T-helper 1 cell treated with Interleukin-12 subunit alpha and Interleukin-12 subunit beta and Interleukin-4 antibody, amounts not matched to agents 30 μg/mL and 1 μg/mL, for 36 hours (primary cell): ENCODE results near the gene DNAAF9.
A peak's percentile ranks its signal among the peaks of the same experiment; 100 is the strongest.
"Not testable (repeated sequence)": the region's sequence is repeated elsewhere in the genome, so short reads cannot be mapped to it uniquely, and the experiment has no call there.

Experiments
- H3K27ac Mint-ChIP-seq: one replicate; pipeline ENCODE4 v1.8.0; 2021; ENCODE audit warnings: mild to moderate bottlenecking, mixed read lengths
- H3K27me3 Mint-ChIP-seq: one replicate; pipeline ENCODE4 v1.8.0; 2021; ENCODE audit warnings: low read depth, mixed read lengths
- H3K36me3 Mint-ChIP-seq: one replicate; pipeline ENCODE4 v1.8.0; 2021; ENCODE audit warnings: low read depth, mixed read lengths
- H3K4me1 Mint-ChIP-seq: one replicate; pipeline ENCODE4 v1.8.0; 2021; ENCODE audit warnings: low read depth, mixed read lengths
- H3K4me3 Mint-ChIP-seq: one replicate; pipeline ENCODE4 v1.8.0; 2021; ENCODE audit warnings: mild to moderate bottlenecking, moderate library complexity, mixed read lengths
- H3K9me3 Mint-ChIP-seq: one replicate; pipeline ENCODE4 v1.8.0; 2021; ENCODE audit warnings: mixed read lengths

Gene DNAAF9

GRCh38 chr20:3423126-3423525 is 15.7 kb upstream of the DNAAF9 start:
- Mint-ChIP-seq H3K27me3 (peaks cover 12% of the 10 kb centered on the region), H3K27ac (no peak overlapping the region), H3K4me1 (peaks cover 9% of the 10 kb centered on the region), H3K9me3 (no peaks in the 10 kb centered on the region), H3K4me3 (no peak overlapping the region), H3K36me3 (peaks cover 7% of the 10 kb centered on the region)

GRCh38 chr20:3421985-3422384 is 14.5 kb upstream of the DNAAF9 start:
- no peak overlapping the region for H3K4me3 Mint-ChIP-seq
- H3K9me3 Mint-ChIP-seq: no peaks in the 10 kb centered on the region
- peaks cover 7% of the 10 kb centered on the region for H3K36me3 Mint-ChIP-seq
- peaks cover 12% of the 10 kb centered on the region for H3K27me3 Mint-ChIP-seq
- H3K4me1 Mint-ChIP-seq: peaks cover 9% of the 10 kb centered on the region
- no peak overlapping the region for H3K27ac Mint-ChIP-seq

DNA sequence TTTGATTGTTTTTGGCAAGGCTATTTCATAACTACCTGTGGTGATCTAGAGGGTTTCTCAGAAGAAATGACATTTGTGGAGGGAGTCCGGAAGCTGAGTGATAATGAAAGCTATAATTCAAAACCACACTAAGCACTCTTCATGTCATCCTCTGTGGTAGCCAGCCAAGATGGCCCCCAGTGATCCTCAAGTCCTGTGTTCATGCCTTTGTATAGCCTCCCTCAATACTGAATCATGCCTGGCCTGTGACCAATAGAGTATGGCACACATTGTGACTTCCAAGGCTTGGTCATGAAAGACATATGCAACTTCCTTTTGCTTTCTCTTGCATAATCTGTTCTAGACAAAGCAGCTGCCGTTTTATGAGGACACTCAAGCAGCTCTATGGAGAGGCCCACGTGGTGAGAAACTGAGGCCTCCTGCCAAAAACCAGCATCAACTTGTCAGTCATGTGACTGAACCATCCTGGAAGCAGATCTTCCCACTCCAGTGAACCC is 12.8 kb upstream of the DNAAF9 start:
- peaks cover 6% of the 10 kb centered on the region for H3K9me3 Mint-ChIP-seq
- H3K4me3 Mint-ChIP-seq: peak overlapping the region; percentile 6
- peaks cover 9% of the 10 kb centered on the region for H3K4me1 Mint-ChIP-seq
- peaks cover 9% of the 10 kb centered on the region for H3K36me3 Mint-ChIP-seq
- peaks cover 12% of the 10 kb centered on the region for H3K27me3 Mint-ChIP-seq
- H3K27ac Mint-ChIP-seq: peak overlapping the region; percentile 87

DNA sequence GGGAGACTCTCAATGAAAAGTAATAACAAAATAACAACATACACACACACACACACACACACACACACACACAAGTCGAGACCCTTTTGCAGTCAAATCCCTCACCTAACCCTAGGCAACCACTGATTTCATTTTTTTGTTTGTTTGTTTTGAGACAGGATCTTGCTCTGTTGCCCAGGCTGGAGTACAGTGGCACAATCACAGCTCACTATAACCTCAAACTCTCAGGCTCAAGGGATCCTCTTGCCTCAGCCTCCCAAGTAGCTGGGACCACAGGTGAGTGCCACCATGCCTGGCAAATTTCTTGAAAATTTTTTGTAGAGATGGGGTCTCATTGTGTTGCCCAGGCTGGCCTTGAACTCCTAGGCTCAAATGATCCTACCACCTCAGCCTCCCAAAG is 10.7 kb upstream of the DNAAF9 start:
- not testable (repeated sequence) for H3K36me3 Mint-ChIP-seq, H3K27me3 Mint-ChIP-seq, H3K27ac Mint-ChIP-seq, H3K4me3 Mint-ChIP-seq, H3K4me1 Mint-ChIP-seq
- H3K9me3 Mint-ChIP-seq: peaks cover 16% of the 10 kb centered on the region

DNA sequence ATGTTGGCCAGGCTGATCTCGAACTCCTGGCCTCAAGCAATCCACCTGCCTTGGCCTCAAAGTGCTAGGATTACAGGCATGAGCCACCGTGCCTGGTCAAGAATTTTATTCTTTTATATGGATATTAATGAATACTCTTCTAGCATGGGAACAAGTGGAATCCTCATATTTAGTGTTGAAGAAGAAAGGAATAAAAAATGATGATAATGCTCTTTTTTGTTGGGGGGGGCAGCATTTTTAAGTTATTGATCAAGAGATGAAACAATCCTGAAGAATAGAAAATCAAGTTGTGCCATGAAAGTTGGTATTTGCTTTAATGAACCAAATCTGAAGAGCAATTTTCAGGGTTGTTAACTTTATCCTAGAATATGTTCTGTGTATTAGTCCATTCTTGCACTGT is 6.7 kb upstream of the DNAAF9 start:
- Mint-ChIP-seq H3K36me3 (peaks cover 2% of the 10 kb centered on the region), H3K4me1 (no peaks in the 10 kb centered on the region), H3K4me3 (no peak overlapping the region), H3K27me3 (peaks cover 16% of the 10 kb centered on the region), H3K27ac (no peak overlapping the region), H3K9me3 (peaks cover 16% of the 10 kb centered on the region)

GRCh38 chr20:3413393-3413889 is 6.0 kb upstream of the DNAAF9 start:
- H3K27ac Mint-ChIP-seq: no peak overlapping the region
- peaks cover 4% of the 10 kb centered on the region for H3K4me1 Mint-ChIP-seq
- H3K4me3 Mint-ChIP-seq: no peak overlapping the region
- H3K36me3 Mint-ChIP-seq: peaks cover 4% of the 10 kb centered on the region
- H3K27me3 Mint-ChIP-seq: peaks cover 17% of the 10 kb centered on the region
- H3K9me3 Mint-ChIP-seq: peaks cover 16% of the 10 kb centered on the region

GRCh38 chr20:3412600-3413392 is 5.3 kb upstream of the DNAAF9 start:
- no peak overlapping the region for H3K27ac Mint-ChIP-seq
- peaks cover 22% of the 10 kb centered on the region for H3K27me3 Mint-ChIP-seq
- H3K9me3 Mint-ChIP-seq: peaks cover 16% of the 10 kb centered on the region
- peaks cover 4% of the 10 kb centered on the region for H3K36me3 Mint-ChIP-seq
- H3K4me1 Mint-ChIP-seq: peaks cover 9% of the 10 kb centered on the region
- no peak overlapping the region for H3K4me3 Mint-ChIP-seq

- H3K27me3 Mint-ChIP-seq: peaks cover 35% of the 10 kb centered on the region
- no peak overlapping the region for H3K4me3 Mint-ChIP-seq
- H3K27ac Mint-ChIP-seq: no peak overlapping the region
- peaks cover 1% of the 10 kb centered on the region for H3K36me3 Mint-ChIP-seq
- peaks cover 21% of the 10 kb centered on the region for H3K4me1 Mint-ChIP-seq
- peaks cover 9% of the 10 kb centered on the region for H3K9me3 Mint-ChIP-seq
Measured at GRCh38 chr20:3410464-3410863, 3.0 kb upstream of the DNAAF9 start.

GRCh38 chr20:3409417-3409816 is 1.9 kb upstream of the DNAAF9 start:
- Mint-ChIP-seq H3K27me3 (peaks cover 35% of the 10 kb centered on the region), H3K4me1 (peaks cover 28% of the 10 kb centered on the region), H3K4me3 (peak overlapping the region; percentile 94), H3K9me3 (peaks cover 3% of the 10 kb centered on the region), H3K36me3 (peaks cover 1% of the 10 kb centered on the region), H3K27ac (no peak overlapping the region)

- peak overlapping the region; percentile 94 for H3K4me3 Mint-ChIP-seq
Measured at GRCh38 chr20:3407771-3408637, 535 bp upstream of the DNAAF9 start.

GRCh38 chr20:3406481-3407039 is 909 bp downstream of the DNAAF9 start:
- peaks cover 4% of the 10 kb centered on the region for H3K36me3 Mint-ChIP-seq
- H3K4me3 Mint-ChIP-seq: peak overlapping the region; percentile 85
- peaks cover 28% of the 10 kb centered on the region for H3K4me1 Mint-ChIP-seq
- no peaks in the 10 kb centered on the region for H3K9me3 Mint-ChIP-seq
- H3K27ac Mint-ChIP-seq: peak overlapping the region; percentile 74
- peaks cover 32% of the 10 kb centered on the region for H3K27me3 Mint-ChIP-seq

More at GRCh38 chr20:3407771-3408637, 535 bp upstream of the DNAAF9 start:
- Mint-ChIP-seq H3K36me3 (peaks cover 4% of the 10 kb centered on the region), H3K27me3 (peaks cover 42% of the 10 kb centered on the region), H3K4me1 (peaks cover 28% of the 10 kb centered on the region), H3K27ac (peak overlapping the region; percentile 85), H3K9me3 (no peaks in the 10 kb centered on the region)

GRCh38 chr20:3405696-3406358 is 1.6 kb downstream of the DNAAF9 start:
- no peak overlapping the region for H3K27ac Mint-ChIP-seq

DNA sequence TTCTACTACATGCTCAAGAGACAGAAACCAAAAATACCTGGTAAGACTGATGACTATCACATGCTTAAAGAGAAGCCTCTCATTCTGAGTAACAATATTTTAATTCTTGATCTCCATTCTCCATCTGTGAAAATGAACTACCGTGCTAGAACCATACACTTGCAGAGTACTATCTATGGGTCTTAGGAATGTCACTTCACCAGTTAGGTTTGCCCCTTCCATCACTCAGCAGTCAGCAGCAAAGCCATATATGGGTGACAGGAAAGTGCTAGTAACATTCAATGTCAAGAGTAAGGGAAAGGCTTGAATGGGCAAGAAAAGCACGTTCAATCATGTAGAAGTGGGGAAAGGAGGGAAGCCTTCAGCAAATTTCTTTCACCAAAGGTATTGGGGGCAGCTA is 2.3 kb downstream of the DNAAF9 start:
- Mint-ChIP-seq H3K4me1 (peaks cover 28% of the 10 kb centered on the region), H3K9me3 (no peaks in the 10 kb centered on the region), H3K27me3 (peaks cover 28% of the 10 kb centered on the region), H3K4me3 (no peak overlapping the region), H3K27ac (no peak overlapping the region), H3K36me3 (peaks cover 4% of the 10 kb centered on the region)

More at GRCh38 chr20:3405696-3406358, 1.6 kb downstream of the DNAAF9 start:
- H3K36me3 Mint-ChIP-seq: peaks cover 4% of the 10 kb centered on the region
- peak overlapping the region; percentile 85 for H3K4me3 Mint-ChIP-seq
- H3K9me3 Mint-ChIP-seq: no peaks in the 10 kb centered on the region
- peaks cover 28% of the 10 kb centered on the region for H3K27me3 Mint-ChIP-seq
- H3K4me1 Mint-ChIP-seq: peaks cover 28% of the 10 kb centered on the region

- peaks cover 28% of the 10 kb centered on the region for H3K27me3 Mint-ChIP-seq
- H3K27ac Mint-ChIP-seq: no peak overlapping the region
- no peaks in the 10 kb centered on the region for H3K9me3 Mint-ChIP-seq
- peaks cover 28% of the 10 kb centered on the region for H3K4me1 Mint-ChIP-seq
- peaks cover 4% of the 10 kb centered on the region for H3K36me3 Mint-ChIP-seq
- H3K4me3 Mint-ChIP-seq: no peak overlapping the region
Measured at GRCh38 chr20:3404402-3404801, 3.1 kb downstream of the DNAAF9 start.
